Measurements from ENCODE around the gene STARD4. TPM values are rescaled to one million over a fixed set of nuclear protein-coding genes. Genes with fewer than 3 reads are reported as not detected.

The STARD4 gene
- total RNA-seq, 4 donors from 2014 or later = 8.6 to 35.6 (median 18.9) TPM

GRCh38 chr5:111486055-111486454 lies 26.3 kb downstream of the STARD4 start:
- no peak overlapping the region for H3K27ac ChIP-seq
- 58 to 66% methylated on average over 2 of the region's 2 CpGs for WGBS, 2 donors
- H3K4me3 ChIP-seq = no peak overlapping the region
- no peak for DNase-seq
- TF ChIP-seq CTCF (IDR thresholded peaks at IDR 0.05) (no peak), POLR2A (IDR thresholded peaks at IDR 0.05) (no peak)
- intact Hi-C loops (cut with DNase I) = no loop called here
- H3K27me3 ChIP-seq = no peaks in the 10 kb centered on the region
- H3K36me3 ChIP-seq = no peaks in the 10 kb centered on the region
- no peaks in the 10 kb centered on the region for H3K4me1 ChIP-seq
- H3K9me3 ChIP-seq = no peaks in the 10 kb centered on the region

- WGBS, 2 donors = 65 to 69% methylated on average over 4 of the region's 4 CpGs
- Histone ChIP-seq H3K4me1 (no peaks in the 10 kb centered on the region), H3K27me3 (no peaks in the 10 kb centered on the region), H3K9me3 (no peaks in the 10 kb centered on the region), H3K4me3 (no peak overlapping the region), H3K27ac (no peak overlapping the region), H3K36me3 (no peaks in the 10 kb centered on the region)
- no peak for TF ChIP-seq CTCF (IDR thresholded peaks at IDR 0.05)
- TF ChIP-seq POLR2A (IDR thresholded peaks at IDR 0.05) = no peak
- intact Hi-C loops (cut with DNase I) = no loop called here
- DNase-seq = no peak
Observed at GRCh38 chr5:111480346-111480745, 32.0 kb downstream of the STARD4 start.

- H3K27ac ChIP-seq = no peak overlapping the region
- WGBS, 2 donors = 87 to 96% methylated on average over 2 of the region's 2 CpGs
- intact Hi-C loops (cut with DNase I) = no loop called here
- no peaks in the 10 kb centered on the region for H3K36me3 ChIP-seq
- no peaks in the 10 kb centered on the region for H3K27me3 ChIP-seq
- H3K4me1 ChIP-seq = no peaks in the 10 kb centered on the region
- no peak for DNase-seq
- H3K4me3 ChIP-seq = no peak overlapping the region
- H3K9me3 ChIP-seq = no peaks in the 10 kb centered on the region
- TF ChIP-seq POLR2A (IDR thresholded peaks at IDR 0.05) (no peak), CTCF (IDR thresholded peaks at IDR 0.05) (no peak)
Observed at GRCh38 chr5:111478898-111479297, 33.4 kb downstream of the STARD4 start.

GRCh38 chr5:111478266-111478665 lies 34.1 kb downstream of the STARD4 start:
- WGBS, 2 donors = 82 to 84% methylated on average over 1 of the region's 1 CpG
- H3K27me3 ChIP-seq = no peaks in the 10 kb centered on the region
- no peaks in the 10 kb centered on the region for H3K36me3 ChIP-seq
- no peaks in the 10 kb centered on the region for H3K9me3 ChIP-seq
- intact Hi-C loops (cut with DNase I) = no loop called here
- TF ChIP-seq POLR2A (IDR thresholded peaks at IDR 0.05) (no peak), CTCF (IDR thresholded peaks at IDR 0.05) (no peak)
- no peak for DNase-seq
- no peaks in the 10 kb centered on the region for H3K4me1 ChIP-seq
- no peak overlapping the region for H3K27ac ChIP-seq
- no peak overlapping the region for H3K4me3 ChIP-seq

GRCh38 chr5:111472579-111472978 lies 39.8 kb downstream of the STARD4 start:
- no peak overlapping the region for H3K27ac ChIP-seq
- WGBS, 2 donors = 49 to 63% methylated on average over 3 of the region's 3 CpGs
- H3K9me3 ChIP-seq = no peaks in the 10 kb centered on the region
- no peaks in the 10 kb centered on the region for H3K36me3 ChIP-seq
- TF ChIP-seq CTCF (IDR thresholded peaks at IDR 0.05) (no peak), POLR2A (IDR thresholded peaks at IDR 0.05) (no peak)
- no peak for DNase-seq
- H3K27me3 ChIP-seq = no peaks in the 10 kb centered on the region
- intact Hi-C loops (cut with DNase I) = no loop called here
- no peak overlapping the region for H3K4me3 ChIP-seq
- peaks cover 0 to 7% (median 0%) of the 10 kb centered on the region in 3 donors for H3K4me1 ChIP-seq

Measured in esophagus squamous epithelium (tissue), 5 donors.